Keratinocyte (primary cell): ENCODE results near the gene NUCKS1.

ENCODE experiments used
- EZH2 ChIP-seq: IDR thresholded peaks from one replicate; pipeline ENCODE4 v1.6.1; 2012; ENCODE audit warnings: inconsistent platforms, mild to moderate bottlenecking, low read length, moderate library complexity
- TF ChIP-seq, protein P1 (sequence below), 3 experiments: IDR thresholded peaks in 1 of 3; conservative IDR thresholded peaks in 1 of 3; optimal IDR thresholded peaks in 1 of 3; 2 replicates in 2 of 3; 3 replicates in 1 of 3; pipeline versions ENCODE3 to v1.5.1; 2011; ENCODE audit warnings: low read length in 3 of 3, mild to moderate bottlenecking in 3 of 3, moderate library complexity in 2 of 3, control low read depth in 1 of 3, inconsistent platforms in 1 of 3; ENCODE audit not compliant: insufficient read depth in 2 of 3; ENCODE audit errors: extremely low read depth in 1 of 3

GRCh38 chr1:205711105-205712048 lies 38.6 kb downstream of the NUCKS1 start:
- TF ChIP-seq, protein P1, sequence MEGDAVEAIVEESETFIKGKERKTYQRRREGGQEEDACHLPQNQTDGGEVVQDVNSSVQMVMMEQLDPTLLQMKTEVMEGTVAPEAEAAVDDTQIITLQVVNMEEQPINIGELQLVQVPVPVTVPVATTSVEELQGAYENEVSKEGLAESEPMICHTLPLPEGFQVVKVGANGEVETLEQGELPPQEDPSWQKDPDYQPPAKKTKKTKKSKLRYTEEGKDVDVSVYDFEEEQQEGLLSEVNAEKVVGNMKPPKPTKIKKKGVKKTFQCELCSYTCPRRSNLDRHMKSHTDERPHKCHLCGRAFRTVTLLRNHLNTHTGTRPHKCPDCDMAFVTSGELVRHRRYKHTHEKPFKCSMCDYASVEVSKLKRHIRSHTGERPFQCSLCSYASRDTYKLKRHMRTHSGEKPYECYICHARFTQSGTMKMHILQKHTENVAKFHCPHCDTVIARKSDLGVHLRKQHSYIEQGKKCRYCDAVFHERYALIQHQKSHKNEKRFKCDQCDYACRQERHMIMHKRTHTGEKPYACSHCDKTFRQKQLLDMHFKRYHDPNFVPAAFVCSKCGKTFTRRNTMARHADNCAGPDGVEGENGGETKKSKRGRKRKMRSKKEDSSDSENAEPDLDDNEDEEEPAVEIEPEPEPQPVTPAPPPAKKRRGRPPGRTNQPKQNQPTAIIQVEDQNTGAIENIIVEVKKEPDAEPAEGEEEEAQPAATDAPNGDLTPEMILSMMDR (optimal IDR thresholded peaks at IDR 0.05 in 1 of 3, IDR thresholded peaks at IDR 0.05 in 1 of 3, conservative IDR thresholded peaks at IDR 0.05 in 1 of 3; ENCODE audit: extremely low read depth in 1 of 3, insufficient read depth in 2 of 3, low read length in 3 of 3): peak; percentile 78 to 87 (median 81)
- TF ChIP-seq EZH2: no peak
